Measurements from ENCODE around the gene PIK3CD. TPM values are rescaled to one million over a fixed set of nuclear protein-coding genes. Genes with fewer than 3 reads are reported as not detected.

Gene PIK3CD
- total RNA-seq, 1 experiment from 2014 or later, result 23.1 TPM

GRCh38 chr1:9634582-9634981 is 16.9 kb upstream of the PIK3CD start:
- no peaks in the 10 kb centered on the region for H3K36me3 Mint-ChIP-seq
- no peak overlapping the region for H3K4me3 Mint-ChIP-seq
- no peaks in the 10 kb centered on the region for H3K27me3 Mint-ChIP-seq (ENCODE audit: low read depth)
- TF ChIP-seq IRF2 (CRISPR knock-in tag; IDR thresholded peaks at IDR 0.05; ENCODE audit: borderline replicate concordance, low read depth) (no peak), ZNF512 (CRISPR knock-in tag; IDR thresholded peaks at IDR 0.05; ENCODE audit: borderline replicate concordance) (no peak), FOXK1 (CRISPR knock-in tag; IDR thresholded peaks at IDR 0.05) (no peak), FOXP1 (CRISPR knock-in tag; IDR thresholded peaks at IDR 0.05; ENCODE audit: borderline replicate concordance) (no peak), GTF2I (CRISPR knock-in tag; conservative IDR thresholded peaks at IDR 0.05) (no peak), RELA (CRISPR knock-in tag; IDR thresholded peaks at IDR 0.05; ENCODE audit: borderline replicate concordance) (no peak), CREM (CRISPR knock-in tag; IDR thresholded peaks at IDR 0.05) (no peak), NFYB (CRISPR knock-in tag; conservative IDR thresholded peaks at IDR 0.05; ENCODE audit: low read depth) (no peak), AFF4 (CRISPR knock-in tag; IDR thresholded peaks at IDR 0.05; ENCODE audit: borderline replicate concordance) (no peak), JUN (CRISPR knock-in tag; IDR thresholded peaks at IDR 0.05) (no peak), ZNF423 (CRISPR knock-in tag; IDR thresholded peaks at IDR 0.05) (no peak), ZNF532 (CRISPR knock-in tag; IDR thresholded peaks at IDR 0.05; ENCODE audit: borderline replicate concordance) (no peak)
- TF ChIP-seq, protein P1, sequence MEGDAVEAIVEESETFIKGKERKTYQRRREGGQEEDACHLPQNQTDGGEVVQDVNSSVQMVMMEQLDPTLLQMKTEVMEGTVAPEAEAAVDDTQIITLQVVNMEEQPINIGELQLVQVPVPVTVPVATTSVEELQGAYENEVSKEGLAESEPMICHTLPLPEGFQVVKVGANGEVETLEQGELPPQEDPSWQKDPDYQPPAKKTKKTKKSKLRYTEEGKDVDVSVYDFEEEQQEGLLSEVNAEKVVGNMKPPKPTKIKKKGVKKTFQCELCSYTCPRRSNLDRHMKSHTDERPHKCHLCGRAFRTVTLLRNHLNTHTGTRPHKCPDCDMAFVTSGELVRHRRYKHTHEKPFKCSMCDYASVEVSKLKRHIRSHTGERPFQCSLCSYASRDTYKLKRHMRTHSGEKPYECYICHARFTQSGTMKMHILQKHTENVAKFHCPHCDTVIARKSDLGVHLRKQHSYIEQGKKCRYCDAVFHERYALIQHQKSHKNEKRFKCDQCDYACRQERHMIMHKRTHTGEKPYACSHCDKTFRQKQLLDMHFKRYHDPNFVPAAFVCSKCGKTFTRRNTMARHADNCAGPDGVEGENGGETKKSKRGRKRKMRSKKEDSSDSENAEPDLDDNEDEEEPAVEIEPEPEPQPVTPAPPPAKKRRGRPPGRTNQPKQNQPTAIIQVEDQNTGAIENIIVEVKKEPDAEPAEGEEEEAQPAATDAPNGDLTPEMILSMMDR (IDR thresholded peaks at IDR 0.05), result no peak
- TF ChIP-seq, protein P2, sequence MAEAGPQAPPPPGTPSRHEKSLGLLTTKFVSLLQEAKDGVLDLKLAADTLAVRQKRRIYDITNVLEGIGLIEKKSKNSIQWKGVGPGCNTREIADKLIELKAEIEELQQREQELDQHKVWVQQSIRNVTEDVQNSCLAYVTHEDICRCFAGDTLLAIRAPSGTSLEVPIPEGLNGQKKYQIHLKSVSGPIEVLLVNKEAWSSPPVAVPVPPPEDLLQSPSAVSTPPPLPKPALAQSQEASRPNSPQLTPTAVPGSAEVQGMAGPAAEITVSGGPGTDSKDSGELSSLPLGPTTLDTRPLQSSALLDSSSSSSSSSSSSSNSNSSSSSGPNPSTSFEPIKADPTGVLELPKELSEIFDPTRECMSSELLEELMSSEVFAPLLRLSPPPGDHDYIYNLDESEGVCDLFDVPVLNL (CRISPR knock-in tag; IDR thresholded peaks at IDR 0.05; ENCODE audit: borderline replicate concordance, low read depth), result no peak
- ChIA-PET POLR2A (no interaction called here), CTCF (interaction anchor here (1.0 to 1.2 kb wide), 2 partner anchors 19 to 68 kb away, joined by 3 to 4 read pairs; no protein-coding TSS in a partner anchor)
- H3K9me3 Mint-ChIP-seq, result peaks cover 20% of the 10 kb centered on the region
- no peak overlapping the region for H3K27ac Mint-ChIP-seq
- no peaks in the 10 kb centered on the region for H3K4me1 Mint-ChIP-seq
- DNase-seq (ENCODE audit: low spot score) (no peak), ATAC-seq (no peak)
